Right renal cortex interstitium (tissue), 3 donors: ENCODE data around the gene MICAL2. TPM values are rescaled to one million over a fixed set of nuclear protein-coding genes. Genes with fewer than 3 reads are reported as not detected.

Experiments
- DNase-seq, 3 donors: peaks; one replicate each; pipeline ENCODE4 v3.0.0-alpha.2; 2013; ENCODE audit warnings: low read depth in 3 of 3, low spot score in 2 of 3
- polyA plus RNA-seq, 3 donors: library from polyadenylated mRNA; unstranded; fragments of 120-200 nt; gene quantifications; one replicate each; pipeline ENCODE4 v1.2.1, GENCODE V29; 2013; ENCODE audit not compliant: insufficient read length in 3 of 3

MICAL2 gene
- polyA plus RNA-seq, 3 donors = 6.7 to 8.3 (median 7.1) TPM

DNA sequence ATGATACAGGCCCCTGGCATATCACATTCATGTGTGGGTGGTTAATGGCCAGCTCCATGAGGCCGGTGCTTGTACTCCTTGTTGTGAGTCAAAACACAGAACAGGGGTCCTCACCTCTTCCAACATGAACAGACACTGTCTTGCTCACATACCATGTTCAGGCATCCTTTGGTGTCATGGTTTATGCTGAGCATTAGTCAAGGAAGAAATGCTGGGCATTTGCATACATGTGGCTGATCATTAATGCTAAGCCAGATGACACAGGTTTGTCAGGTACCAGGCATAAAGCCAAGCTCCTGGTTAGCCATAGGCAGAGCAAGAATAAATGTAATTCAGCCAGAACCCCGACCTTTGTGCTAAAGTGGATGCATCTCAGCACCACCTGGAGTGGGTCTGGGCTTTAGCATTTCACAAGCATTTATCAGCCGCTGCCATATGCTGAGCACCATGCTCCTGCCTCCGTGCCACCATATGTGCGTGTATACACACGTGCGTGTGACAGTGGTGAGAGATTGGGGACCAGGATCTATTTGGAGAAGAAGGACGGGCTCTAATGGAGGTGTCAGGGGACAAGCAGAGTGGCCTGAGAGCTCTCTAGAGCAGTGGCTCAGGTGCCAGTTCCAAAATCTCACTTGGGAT is 55.0 kb downstream of the MICAL2 start:
- no peak for DNase-seq

DNA sequence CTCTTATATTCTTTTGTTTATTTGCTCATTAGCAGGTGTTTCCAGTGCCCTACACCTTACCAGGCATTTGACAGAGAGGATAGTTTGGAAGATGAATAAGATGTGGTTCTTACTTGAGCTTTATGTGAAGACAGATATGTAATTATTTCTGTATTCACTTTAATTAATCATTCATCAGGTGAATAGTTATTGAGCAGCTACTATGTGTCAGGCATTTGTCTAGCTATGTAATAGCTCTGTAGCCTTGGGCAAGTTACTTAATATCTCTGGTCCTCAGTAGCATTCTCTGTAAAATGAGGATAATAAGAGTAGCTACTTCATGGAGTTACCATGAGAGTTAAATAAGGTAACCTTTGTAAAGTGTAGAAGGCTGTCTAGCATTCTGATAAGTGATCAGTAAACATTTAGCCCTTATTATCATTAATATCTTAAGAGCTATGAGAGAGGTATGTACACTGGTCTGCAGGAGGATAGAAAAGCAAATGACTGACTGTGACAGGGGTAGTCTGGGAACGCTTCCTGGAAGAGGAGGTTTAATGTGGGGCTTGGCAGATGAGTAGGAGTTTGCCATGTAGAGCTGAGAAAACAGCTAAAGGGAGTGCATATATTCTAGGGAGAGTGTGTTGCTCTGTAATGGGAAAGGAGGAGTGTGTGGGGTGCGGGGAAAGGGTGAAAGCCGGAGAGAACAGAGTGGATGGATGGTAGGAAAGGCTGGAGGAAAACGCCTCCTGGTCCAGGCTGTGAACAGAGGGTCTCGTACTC is 56.1 kb downstream of the MICAL2 start:
- no peak for DNase-seq

DNA sequence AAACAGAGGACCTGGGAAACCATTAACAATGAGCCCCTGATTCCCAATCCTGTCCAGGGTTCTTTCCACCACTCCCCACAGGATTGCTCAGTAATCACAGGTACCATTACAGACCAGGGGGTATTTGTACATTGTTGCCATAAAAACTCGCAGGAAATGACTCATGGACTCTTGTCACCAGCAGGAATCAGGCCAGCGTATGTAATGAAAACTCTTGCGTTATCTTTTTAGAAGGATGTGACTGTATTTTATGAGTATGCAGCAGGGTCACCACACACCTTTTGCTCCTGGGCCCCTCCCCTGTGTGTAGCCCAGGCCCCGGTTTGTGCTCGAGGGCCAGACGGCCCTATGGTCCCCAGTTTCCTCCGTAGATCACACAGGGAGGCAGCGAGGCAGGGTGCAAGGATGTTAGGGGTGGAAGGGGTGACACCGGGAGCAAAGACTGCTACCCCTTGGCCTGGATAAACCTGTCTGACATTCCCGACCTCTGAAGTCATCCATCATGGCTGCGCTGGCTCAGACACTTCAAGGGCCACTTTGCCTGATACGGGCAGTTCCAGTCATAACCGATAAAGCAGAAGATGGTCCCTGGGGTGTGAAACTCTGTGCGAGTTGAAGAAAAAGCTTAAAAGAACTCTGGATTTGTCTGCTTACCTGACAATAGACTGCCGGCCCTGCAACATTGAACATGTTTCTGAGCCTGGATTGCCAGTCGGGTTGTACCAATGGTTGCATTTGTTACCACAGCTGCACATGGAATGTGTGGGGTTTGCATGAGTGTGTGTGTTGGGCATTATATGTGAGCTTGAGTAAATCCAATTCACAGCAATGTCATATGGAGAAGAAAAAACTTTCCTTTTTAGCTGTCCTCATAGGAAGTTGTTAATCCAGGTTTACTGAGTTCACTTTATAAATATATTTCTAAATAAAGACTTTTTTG is 56.9 kb downstream of the MICAL2 start:
- no peak for DNase-seq

DNA sequence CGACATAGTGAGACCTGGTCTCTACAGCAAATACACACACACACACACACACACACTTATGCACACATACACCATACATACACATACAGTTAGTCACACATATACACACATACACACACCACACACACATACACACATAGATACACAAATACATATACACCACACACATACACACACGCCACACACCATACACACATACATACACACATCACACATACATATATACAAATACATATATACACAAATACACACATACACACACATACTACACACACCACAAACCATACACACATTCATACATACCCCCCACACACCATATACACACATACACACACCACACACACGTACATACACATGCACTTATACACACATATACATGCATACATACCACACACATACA is 57.7 kb downstream of the MICAL2 start:
- no peak for DNase-seq

DNA sequence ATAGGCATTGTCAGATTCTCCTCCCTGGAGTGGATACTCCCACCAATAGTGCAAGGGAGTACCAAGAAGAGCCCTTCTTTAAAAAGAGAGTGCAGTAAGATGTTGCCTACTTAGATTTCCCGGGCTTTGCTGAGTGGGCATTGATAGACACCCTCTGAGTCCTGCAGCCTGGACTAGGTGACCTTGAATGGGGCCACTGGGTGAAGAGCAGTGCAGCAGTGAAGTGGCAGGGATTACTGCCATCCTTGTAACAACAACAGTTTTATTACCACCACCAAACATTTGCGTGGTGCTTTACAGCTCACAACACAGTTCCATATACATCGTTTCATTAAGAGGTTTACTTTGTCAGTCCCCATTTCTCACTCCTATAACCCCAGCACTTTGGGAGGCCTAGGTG is 59.4 kb downstream of the MICAL2 start:
- no peak for DNase-seq

DNA sequence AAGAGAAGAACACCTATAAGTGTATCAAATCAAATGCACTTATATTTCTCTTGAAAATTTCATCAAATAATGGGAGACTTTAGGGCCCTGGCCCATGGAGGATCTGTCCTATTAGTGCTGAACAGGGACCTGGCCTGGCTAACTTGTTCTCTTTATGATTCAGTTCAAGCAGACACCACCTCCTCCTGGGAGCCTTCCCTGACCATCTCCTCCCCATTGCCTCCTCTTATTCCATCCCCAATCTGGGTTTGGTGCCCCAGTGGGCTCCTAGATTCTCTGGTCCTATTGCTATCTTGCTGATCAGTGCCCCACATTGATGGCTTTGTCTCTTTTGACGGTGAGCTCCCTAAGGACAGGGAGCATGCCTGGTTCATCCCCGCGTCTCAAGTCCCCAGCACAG is 60.1 kb downstream of the MICAL2 start:
- DNase-seq = no peak

DNA sequence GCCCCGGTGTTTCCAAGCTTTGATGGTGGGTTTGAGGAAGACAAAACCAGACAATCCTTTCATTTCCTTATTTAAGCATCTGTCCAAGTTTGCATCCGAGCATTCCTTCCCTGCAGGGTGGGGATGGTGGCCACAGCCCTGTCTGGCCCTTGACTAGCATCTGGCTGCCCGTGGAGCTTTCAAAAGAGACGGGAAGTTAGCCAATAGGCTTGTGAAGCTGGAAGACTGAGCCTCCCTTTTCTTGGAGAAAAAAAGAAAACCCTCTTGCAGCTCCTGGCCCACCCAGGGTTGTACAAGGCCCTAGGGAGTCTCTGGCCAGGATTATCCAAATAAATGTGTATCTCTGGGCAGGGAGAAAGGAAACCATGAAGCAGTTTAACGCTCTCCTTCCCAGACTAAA is 60.6 kb downstream of the MICAL2 start:
- no peak for DNase-seq

DNA sequence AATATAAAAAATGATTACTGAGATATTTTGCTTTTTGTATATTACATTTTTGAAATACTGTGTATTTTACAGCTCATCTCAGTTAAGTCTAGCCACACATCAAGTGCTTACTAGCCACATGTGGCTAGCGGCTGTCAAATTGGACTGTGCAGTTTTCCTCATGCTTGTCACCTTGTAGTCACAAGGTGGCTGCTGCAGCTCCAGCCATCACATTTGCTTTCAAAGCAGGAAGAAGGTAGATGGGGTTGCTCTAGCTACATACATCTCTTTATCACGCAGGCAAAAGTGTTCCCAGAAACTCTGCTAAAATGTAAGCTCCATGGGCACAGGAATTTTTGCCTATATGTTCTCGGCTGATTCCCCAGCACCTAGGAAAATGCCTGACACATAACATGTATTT is 61.5 kb downstream of the MICAL2 start:
- no peak for DNase-seq

DNA sequence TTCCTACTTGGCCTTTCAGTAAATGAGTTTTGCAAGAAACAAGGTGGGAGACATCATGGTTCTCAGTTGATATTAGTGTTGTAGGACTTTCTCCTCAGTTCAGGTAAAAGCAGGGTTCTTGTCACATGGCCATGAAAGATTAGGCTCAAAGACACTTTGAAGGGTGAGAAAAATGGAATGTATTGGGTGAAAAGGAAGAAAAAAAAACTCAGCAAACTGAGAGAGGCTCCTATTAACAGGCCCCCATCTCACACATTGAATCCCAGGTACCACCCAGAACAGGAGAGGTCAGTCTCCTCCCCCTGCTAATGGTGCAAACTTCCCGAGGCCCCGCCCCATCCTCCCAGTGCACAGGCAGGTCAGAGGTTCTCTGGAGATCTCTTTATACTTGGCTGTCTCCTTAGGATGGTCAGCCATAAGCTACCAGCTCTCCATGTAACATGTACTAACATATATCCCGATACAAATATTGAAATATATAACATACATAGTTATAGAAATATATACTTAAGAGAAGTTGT is 62.2 kb downstream of the MICAL2 start:
- no peak for DNase-seq

DNA sequence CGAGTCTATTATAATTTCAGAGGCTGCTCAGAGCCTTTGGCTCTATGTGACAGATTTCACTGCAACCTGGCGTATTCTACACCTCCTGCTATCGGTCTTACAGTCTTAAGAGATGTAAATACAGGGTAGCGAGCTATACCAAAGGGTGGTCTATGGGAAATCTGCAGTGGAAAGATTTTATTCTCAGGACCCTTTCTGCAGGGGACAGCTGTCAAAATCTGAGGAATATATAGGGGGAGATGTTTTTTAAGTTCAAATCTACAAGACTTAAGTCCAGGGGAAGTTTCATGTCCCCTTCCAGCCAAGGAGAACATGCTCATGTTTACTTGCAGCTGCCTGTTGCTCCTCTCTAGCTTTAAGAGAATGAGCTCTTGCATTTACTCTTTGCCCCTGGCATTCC is 62.7 kb downstream of the MICAL2 start:
- no peak for DNase-seq

DNA sequence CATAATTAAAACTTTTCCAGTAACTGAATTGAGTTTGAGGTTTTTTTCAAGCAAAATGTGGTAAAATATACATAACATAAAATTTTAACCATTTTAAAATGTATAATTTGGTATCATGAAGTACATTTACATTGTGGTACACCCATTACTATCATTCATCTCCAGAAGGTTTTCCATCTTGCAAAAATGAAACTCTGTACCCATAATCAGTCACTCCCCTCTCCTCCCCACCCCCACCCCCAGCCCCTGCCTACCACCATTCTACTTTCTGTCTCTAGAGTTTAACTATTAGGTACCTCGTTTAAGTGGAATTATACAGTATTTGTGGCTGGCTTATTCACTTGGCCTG is 63.7 kb downstream of the MICAL2 start:
- DNase-seq = no peak

DNA sequence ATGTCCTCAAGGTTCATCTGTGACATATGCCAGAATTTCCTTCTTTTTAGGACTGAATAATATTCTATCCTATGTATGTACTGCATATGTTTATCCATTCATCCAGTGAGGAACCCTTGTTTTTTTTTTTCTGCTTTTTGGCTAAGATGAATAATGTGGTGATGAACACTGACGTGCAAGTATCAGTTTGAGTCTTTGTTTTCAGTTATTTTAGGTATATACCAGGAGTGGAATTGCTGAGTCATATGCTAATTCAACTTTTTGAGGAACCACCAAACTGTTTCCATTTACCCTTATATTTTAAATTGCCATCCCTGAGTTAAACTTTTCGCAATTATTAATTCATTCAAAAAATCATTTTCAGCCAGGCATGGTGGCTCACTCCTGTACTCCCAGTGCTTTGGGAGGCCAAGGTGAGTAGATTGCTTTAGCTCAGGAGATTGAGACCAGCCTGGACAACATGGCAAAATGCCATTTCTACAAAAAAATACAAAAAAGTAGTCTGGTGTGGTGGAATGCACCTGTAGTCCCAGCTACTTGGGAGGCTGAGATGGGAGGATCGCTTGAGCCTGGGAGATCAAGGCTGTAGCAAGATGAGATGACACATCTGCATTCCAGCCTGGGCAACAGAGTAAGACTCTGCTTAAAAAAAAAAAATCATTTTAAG is 64.2 kb downstream of the MICAL2 start:
- no peak for DNase-seq

DNA sequence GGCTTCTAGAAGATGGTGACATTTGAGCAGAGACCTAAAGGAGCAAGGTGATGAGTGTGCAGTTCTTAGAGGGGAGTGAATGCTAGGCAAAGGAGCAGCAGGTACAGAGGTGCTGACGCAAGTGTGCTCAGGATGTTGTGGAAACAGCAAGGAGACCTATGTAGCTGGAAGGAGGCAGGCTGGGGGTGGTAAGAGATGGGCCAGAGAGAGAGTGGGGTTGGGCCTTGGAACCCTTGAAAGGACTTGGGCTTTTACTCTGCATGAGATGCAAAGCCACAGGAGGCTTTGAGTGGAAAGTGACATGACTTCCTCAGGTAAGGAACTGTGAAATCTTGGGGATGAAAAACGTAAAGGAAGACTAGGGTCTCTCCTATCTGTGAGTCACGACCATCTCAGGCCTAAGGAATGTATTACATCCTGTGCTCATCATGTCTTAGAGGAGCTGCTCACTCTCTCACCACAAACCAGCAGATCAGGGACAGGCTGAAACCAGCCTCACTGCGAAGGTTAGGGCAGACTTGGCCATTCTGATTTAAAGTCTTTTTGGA is 65.4 kb downstream of the MICAL2 start:
- no peak for DNase-seq

DNA sequence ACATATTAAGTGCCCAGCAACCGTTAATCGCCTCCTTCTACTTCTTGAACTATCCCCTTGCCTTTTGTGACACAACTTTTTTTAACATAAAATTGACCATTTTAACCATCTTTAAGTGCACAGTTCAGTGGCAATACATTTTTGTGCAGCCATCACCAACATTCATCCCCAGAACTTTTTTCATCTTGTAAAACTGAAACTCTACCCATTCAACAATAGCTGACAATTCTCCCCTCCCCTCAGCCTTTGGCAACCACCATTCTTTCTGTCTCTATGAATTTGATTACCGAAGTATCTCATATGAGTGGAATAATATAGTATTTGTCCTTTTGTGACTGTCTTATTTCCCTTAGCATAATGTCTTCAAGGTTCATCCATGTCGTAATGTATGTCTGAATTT is 66.0 kb downstream of the MICAL2 start:
- DNase-seq = no peak

DNA sequence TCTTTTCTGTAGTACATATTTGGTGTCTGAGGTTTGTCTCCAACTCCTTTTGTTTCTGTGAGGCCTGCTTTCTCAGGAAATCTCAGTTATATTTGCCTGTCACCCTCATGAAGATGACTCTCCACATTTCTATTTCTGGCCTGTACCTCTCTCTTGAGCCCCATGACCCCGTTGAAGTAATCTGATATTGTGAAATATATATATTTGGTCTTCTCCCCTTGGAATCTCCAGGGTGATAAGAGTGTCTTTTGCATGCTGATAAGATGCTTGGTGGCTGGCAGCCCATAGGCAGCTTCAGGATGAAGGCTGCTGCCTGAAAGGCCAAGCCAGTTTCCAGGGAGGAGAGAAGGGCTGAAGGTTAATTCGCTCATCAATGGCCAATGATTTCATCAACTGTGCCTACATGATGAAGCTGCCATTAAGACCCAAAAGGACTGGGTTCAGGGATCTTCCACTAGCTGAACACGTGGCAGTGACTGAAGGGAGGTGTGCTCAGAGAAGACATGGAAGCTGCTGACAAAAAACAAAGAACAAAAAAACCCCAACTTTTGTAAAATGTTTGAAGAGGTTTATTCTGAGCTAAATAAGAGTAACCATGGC is 67.4 kb downstream of the MICAL2 start:
- no peak for DNase-seq

DNA sequence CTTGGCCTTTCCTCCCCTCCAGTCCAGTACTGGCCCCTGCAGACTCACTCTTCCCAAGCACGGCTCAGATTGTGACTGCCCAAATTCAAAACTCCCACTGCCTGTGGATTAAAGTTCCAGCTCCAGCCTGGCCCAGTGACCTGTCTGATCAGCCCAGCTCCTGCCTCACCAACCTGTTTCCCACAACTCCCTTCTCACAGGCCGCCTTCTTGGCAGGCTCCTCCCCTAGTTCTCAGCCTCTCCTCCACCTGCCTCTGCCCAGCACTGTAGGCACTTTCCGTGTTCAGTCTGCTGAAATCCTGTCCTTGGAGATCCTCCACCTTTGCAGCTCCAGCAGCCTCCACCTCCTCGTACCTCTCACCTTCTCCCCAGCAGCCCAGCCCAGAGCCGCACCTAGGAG is 68.6 kb downstream of the MICAL2 start:
- no peak for DNase-seq

DNA sequence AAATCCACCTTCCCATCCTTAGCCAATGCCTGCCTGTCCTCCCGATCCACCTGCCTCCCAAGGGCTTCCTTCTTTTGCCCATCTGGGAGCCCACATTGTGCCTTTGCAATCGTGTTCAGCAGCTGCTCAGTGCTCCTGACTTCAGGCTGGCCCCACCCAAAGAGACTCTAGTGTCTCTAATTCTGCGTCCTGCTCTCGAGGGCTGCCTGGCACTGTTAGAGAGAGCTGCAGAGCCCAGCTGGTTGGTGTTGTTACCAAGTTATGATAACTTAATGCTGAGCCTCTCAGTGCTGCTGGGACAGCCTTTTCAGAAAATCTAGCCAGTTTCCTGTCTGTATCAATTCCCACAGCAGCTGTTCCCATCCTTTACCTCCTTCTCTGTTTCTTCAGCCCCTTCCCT is 69.1 kb downstream of the MICAL2 start:
- no peak for DNase-seq

DNA sequence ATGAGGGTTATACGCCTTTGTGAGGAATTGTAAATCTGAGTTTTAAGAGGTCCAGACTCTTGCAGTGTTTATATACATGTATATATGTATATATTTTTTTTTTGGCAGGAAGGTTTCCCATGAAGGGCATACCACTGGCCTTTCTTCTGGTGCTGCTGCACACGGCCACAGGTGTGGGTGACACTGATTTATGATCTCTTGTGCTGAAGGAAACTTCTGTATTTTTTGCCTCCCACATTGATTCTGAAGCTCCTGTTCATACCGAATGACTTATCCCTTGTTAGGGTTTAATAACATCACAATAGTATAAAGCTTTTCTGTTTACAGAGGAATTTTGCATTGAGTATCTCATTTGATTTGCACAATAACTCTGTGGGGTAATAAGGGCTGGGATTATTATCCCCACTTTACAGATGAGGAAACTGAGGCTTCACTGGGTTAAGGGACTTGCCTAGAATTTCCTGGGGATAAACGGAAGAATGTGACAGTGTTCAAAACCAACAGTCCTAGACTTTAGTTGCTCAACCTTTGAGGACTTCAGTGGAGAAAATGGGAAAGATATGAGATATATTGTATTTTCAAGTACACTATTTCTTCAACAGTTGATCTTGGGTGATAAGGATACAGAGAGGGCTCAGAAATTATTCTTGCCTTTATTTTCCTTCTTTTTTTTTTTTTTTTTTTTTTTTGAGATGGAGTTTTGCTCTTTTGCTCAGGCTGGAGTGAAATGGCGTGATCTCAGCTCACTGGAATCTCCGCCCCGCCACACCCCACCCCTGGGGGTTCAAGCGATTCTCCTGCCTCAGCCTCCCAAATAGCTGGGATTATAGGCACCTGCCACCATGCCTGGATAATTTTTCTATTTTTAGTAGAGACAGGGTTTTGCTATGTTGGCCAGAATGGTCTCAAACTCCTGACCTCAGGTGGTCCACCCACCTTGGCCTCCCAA is 70.1 kb downstream of the MICAL2 start:
- DNase-seq = no peak

DNA sequence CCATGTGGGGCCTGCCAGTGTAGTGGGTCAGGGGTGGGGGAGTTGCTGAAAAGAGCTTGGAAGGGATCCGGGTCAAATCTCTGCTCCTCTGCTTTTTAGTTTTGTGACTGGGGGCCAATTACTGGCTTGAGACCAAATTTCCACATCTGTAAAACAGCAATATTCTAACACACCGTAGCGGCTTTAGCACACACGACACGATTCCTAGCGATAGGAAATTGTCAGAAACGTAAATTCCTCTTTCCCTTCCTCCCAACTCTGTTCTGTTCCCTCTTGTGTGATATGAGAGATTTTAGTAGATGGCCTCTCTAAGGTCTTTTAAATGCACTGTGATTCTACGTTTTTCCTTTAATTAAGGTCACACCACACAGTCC is 71.9 kb downstream of the MICAL2 start:
- no peak for DNase-seq
